ENCODE data around the gene FSTL4.

The FSTL4 gene

GRCh38 chr5:133478199-133478985, 133.9 kb downstream of the FSTL4 start:
- DNase-seq (ENCODE audit: low spot score), result no peak

- no peak for DNase-seq (ENCODE audit: low spot score)
These were observed 136.4 kb downstream of the FSTL4 start for GRCh38 chr5:133475986-133476385.

GRCh38 chr5:133474851-133475590, 137.3 kb downstream of the FSTL4 start:
- DNase-seq (ENCODE audit: low spot score), result no peak

- no peak for DNase-seq (ENCODE audit: low spot score)
These were observed 139.1 kb downstream of the FSTL4 start for GRCh38 chr5:133473291-133473690.

GRCh38 chr5:133472829-133473228, 139.5 kb downstream of the FSTL4 start:
- DNase-seq (ENCODE audit: low spot score), result no peak

GRCh38 chr5:133471699-133472098, 140.6 kb downstream of the FSTL4 start:
- no peak for DNase-seq (ENCODE audit: low spot score)

- no peak for DNase-seq (ENCODE audit: low spot score)
These were observed 141.5 kb downstream of the FSTL4 start for GRCh38 chr5:133470841-133471240.

GRCh38 chr5:133469846-133470245, 142.5 kb downstream of the FSTL4 start:
- DNase-seq (ENCODE audit: low spot score), result no peak

- DNase-seq (ENCODE audit: low spot score), result no peak
These were observed 143.1 kb downstream of the FSTL4 start for GRCh38 chr5:133469252-133469651.

GRCh38 chr5:133468596-133468995, 143.7 kb downstream of the FSTL4 start:
- no peak for DNase-seq (ENCODE audit: low spot score)

- no peak for DNase-seq (ENCODE audit: low spot score)
These were observed 144.4 kb downstream of the FSTL4 start for GRCh38 chr5:133467826-133468463.

- no peak for DNase-seq (ENCODE audit: low spot score)
These were observed 145.0 kb downstream of the FSTL4 start for GRCh38 chr5:133467335-133467779.

GRCh38 chr5:133466556-133467334, 145.6 kb downstream of the FSTL4 start:
- DNase-seq (ENCODE audit: low spot score), result no peak

GRCh38 chr5:133464013-133464412, 148.3 kb downstream of the FSTL4 start:
- no peak for DNase-seq (ENCODE audit: low spot score)

- DNase-seq (ENCODE audit: low spot score), result no peak
These were observed 150.4 kb downstream of the FSTL4 start for GRCh38 chr5:133461796-133462516.

GRCh38 chr5:133460172-133460758, 152.1 kb downstream of the FSTL4 start:
- DNase-seq (ENCODE audit: low spot score), result peak; percentile 29

- no peak for DNase-seq (ENCODE audit: low spot score)
These were observed 152.7 kb downstream of the FSTL4 start for GRCh38 chr5:133459474-133460160.

GRCh38 chr5:133458435-133458834, 153.9 kb downstream of the FSTL4 start:
- DNase-seq (ENCODE audit: low spot score), result no peak

GRCh38 chr5:133457439-133458355, 154.6 kb downstream of the FSTL4 start:
- no peak for DNase-seq (ENCODE audit: low spot score)

Measured in hematopoietic multipotent progenitor cell treated with erythropoietin and hydrocortisone succinate and interleukin-3 and kit ligand, for 15 days (in vitro differentiated cells).